Keratinocyte (primary cell): ENCODE results near the gene USP9X. TPM values are rescaled to one million over a fixed set of nuclear protein-coding genes. Genes with fewer than 3 reads are reported as not detected.

Experiments used
- DNase-seq: peaks from one replicate; pipeline ENCODE4 v3.0.0-alpha.2; 2011; ENCODE audit warnings: low read depth, missing footprints, low spot score
- FAIRE-seq: peaks from 2 replicates; lab custom pipeline; 2011; peaks lifted over from hg19 to GRCh38; lab: Jason Lieb, UNC
- H2AFZ ChIP-seq: 2 replicates; pipeline ENCODE4 v1.6.0; 2012; ENCODE audit warnings: low read length, control low read depth, inconsistent platforms; ENCODE audit not compliant: control insufficient read depth
- H3K27ac ChIP-seq: 2 replicates; pipeline ENCODE4 v1.5.1; 2011; ENCODE audit warnings: low read length; ENCODE audit not compliant: control insufficient read depth, insufficient read depth
- H3K27me3 ChIP-seq: 3 replicates; pipeline ENCODE4 v1.6.0; 2011; ENCODE audit warnings: low read length; ENCODE audit not compliant: control insufficient read depth, insufficient read depth; ENCODE audit errors: extremely low read depth
- H3K36me3 ChIP-seq, 2 experiments: 2 replicates in 1 of 2; 3 replicates in 1 of 2; pipeline ENCODE4 v1.5.1; 2011; ENCODE audit warnings: low read length in 2 of 2, mild to moderate bottlenecking in 1 of 2; ENCODE audit not compliant: control insufficient read depth in 2 of 2, insufficient read depth in 2 of 2; ENCODE audit errors: extremely low read depth in 1 of 2
- H3K4me1 ChIP-seq: 3 replicates; pipeline ENCODE4 v1.5.1; 2011; ENCODE audit warnings: low read length; ENCODE audit not compliant: control insufficient read depth, insufficient read depth; ENCODE audit errors: extremely low read depth
- H3K4me2 ChIP-seq: 3 replicates; pipeline ENCODE4 v1.6.0; 2011; ENCODE audit warnings: low read depth, low read length; ENCODE audit not compliant: control insufficient read depth, insufficient read depth; ENCODE audit errors: extremely low read depth
- H3K4me3 ChIP-seq, 3 experiments: fragments of 200-600 bp in 1 of 3; sonication (generic) in 1 of 3; 2 replicates in 2 of 3; 3 replicates in 1 of 3; pipeline ENCODE4 v1.5.1; 2011 to 2016; ENCODE audit warnings: low read length in 3 of 3, mild to moderate bottlenecking in 3 of 3, control low read depth in 2 of 3, inconsistent platforms in 1 of 3, low read depth in 1 of 3, mixed read lengths in 1 of 3, mixed run types in 1 of 3, moderate library complexity in 1 of 3; ENCODE audit not compliant: control insufficient read depth in 2 of 3, insufficient read depth in 2 of 3; ENCODE audit errors: extremely low read depth in 1 of 3
- H3K79me2 ChIP-seq: 2 replicates; pipeline ENCODE4 v1.6.0; 2012; ENCODE audit warnings: low read length; ENCODE audit not compliant: control insufficient read depth, insufficient read depth
- H3K9ac ChIP-seq: 3 replicates; pipeline ENCODE4 v1.6.0; 2011; ENCODE audit warnings: low read length; ENCODE audit not compliant: control insufficient read depth, insufficient read depth; ENCODE audit errors: extremely low read depth
- H3K9me1 ChIP-seq: 3 replicates; pipeline ENCODE4 v1.6.0; 2011; ENCODE audit warnings: low read length; ENCODE audit not compliant: control insufficient read depth, insufficient read depth; ENCODE audit errors: extremely low read depth
- H3K9me3 ChIP-seq: 2 replicates; pipeline ENCODE4 v1.5.1; 2012; ENCODE audit warnings: low read depth, low read length; ENCODE audit not compliant: control insufficient read depth
- H4K20me1 ChIP-seq: 3 replicates; pipeline ENCODE4 v1.6.0; 2011; ENCODE audit warnings: low read length; ENCODE audit not compliant: control insufficient read depth, insufficient read depth; ENCODE audit errors: extremely low read depth
- CTCF ChIP-seq, 3 experiments: IDR thresholded peaks in 1 of 3; conservative IDR thresholded peaks in 1 of 3; optimal IDR thresholded peaks in 1 of 3; 2 replicates in 2 of 3; 3 replicates in 1 of 3; pipeline versions ENCODE3 to v1.5.1; 2011; ENCODE audit warnings: low read length in 3 of 3, mild to moderate bottlenecking in 3 of 3, moderate library complexity in 2 of 3, control low read depth in 1 of 3, inconsistent platforms in 1 of 3; ENCODE audit not compliant: insufficient read depth in 2 of 3; ENCODE audit errors: extremely low read depth in 1 of 3
- EZH2 ChIP-seq: IDR thresholded peaks from one replicate; pipeline ENCODE4 v1.6.1; 2012; ENCODE audit warnings: inconsistent platforms, mild to moderate bottlenecking, low read length, moderate library complexity
- dilution Hi-C: fragments of 300-500 bp; cut with MboI; formaldehyde crosslinking; loops from one replicate; pipeline ENCODE4 v1.7.0; 2020; ENCODE audit warnings: low sequenced_read_pairs; ENCODE audit not compliant: extremely low pct_ligation_motif_present
- polyA plus RNA-seq, 5 experiments: library from polyadenylated mRNA; depleted of rRNA in 3 of 5; stranded (reverse) in 3 of 5; stranded (forward) in 1 of 5; unstranded in 1 of 5; fragments of >200 nt; gene quantifications; 1 replicate in 1 of 5; 2 replicates in 3 of 5; 3 replicates in 1 of 5; pipeline versions ENCODE4 v1.2.1 to v1.2.3, GENCODE V29; 2011 to 2012; ENCODE audit warnings: missing spikeins in 2 of 5, low read depth in 1 of 5, low replicate concordance in 1 of 5

The USP9X gene
- polyA plus RNA-seq, 1 donor (not counting 4 experiments of a cell fraction or from before 2014, with no cell fraction given) = 44.8 TPM

DNA sequence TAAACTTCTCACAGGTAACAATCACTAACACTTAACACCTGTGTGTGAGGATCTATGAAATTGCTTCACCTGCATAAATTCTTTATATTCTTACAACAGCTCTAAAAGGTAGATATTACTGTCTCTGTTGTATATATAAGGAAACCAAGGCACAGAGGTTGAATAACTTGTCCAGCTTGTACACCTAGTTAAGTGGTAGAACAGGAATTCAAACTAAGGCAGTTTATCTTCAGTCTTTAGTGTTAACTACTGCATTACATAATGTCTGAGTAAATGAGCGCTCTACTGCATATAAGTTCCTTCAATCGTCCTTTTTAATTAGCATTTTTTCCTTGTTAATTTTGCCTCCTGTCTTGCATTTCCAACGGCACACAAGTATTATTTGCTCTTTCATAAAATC, 15.0 kb downstream of the USP9X start:
- Histone ChIP-seq H4K20me1 (peaks cover 26% of the 10 kb centered on the region), H3K9ac (no peak overlapping the region), H3K36me3 (peaks cover 0 to 2% of the 10 kb centered on the region in 2 experiments), H3K9me1 (no peaks in the 10 kb centered on the region), H3K27ac (no peak overlapping the region), H3K27me3 (no peaks in the 10 kb centered on the region), H3K9me3 (no peaks in the 10 kb centered on the region), H3K79me2 (peaks cover 94% of the 10 kb centered on the region), H3K4me3 (no peak overlapping the region), H3K4me1 (no peaks in the 10 kb centered on the region), H2AFZ (no peak overlapping the region), H3K4me2 (no peak overlapping the region)
- TF ChIP-seq CTCF (optimal IDR thresholded peaks at IDR 0.05 in 1 of 3, IDR thresholded peaks at IDR 0.05 in 1 of 3, conservative IDR thresholded peaks at IDR 0.05 in 1 of 3; ENCODE audit: extremely low read depth in 1 of 3, insufficient read depth in 2 of 3, low read length in 3 of 3) (no peak), EZH2 (no peak)
- DNase-seq (no peak), FAIRE-seq (no peak)
- dilution Hi-C loops = no loop called here

DNA sequence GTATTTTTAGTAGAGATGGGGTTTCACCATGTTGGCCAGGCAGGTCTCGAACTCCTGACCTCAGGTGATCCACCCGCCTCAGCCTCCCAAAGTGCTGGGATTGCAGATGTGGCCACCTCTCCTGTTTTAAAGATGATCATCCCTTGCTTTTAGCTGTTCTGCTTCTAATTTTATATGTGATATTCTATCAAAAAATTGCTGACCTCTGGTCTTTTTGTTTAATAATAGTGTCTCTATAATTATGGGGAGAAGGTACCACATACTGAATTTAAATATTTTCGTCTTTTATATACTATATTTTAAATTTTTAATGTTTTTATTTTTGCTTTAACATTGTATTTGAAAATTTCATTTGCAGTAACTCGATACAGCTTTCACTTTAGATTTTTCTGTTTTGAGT, 15.6 kb downstream of the USP9X start:
- FAIRE-seq (no peak), DNase-seq (no peak)
- Histone ChIP-seq H3K79me2 (peaks cover 94% of the 10 kb centered on the region), H3K9me1 (no peaks in the 10 kb centered on the region), H3K4me2 (no peak overlapping the region), H3K4me3 (no peak overlapping the region), H3K27me3 (no peaks in the 10 kb centered on the region), H3K27ac (no peak overlapping the region), H3K9me3 (no peaks in the 10 kb centered on the region), H3K4me1 (no peaks in the 10 kb centered on the region), H4K20me1 (peaks cover 23% of the 10 kb centered on the region), H3K36me3 (peaks cover 0 to 2% of the 10 kb centered on the region in 2 experiments), H2AFZ (no peak overlapping the region), H3K9ac (no peak overlapping the region)
- dilution Hi-C loops = no loop called here
- TF ChIP-seq CTCF (optimal IDR thresholded peaks at IDR 0.05 in 1 of 3, IDR thresholded peaks at IDR 0.05 in 1 of 3, conservative IDR thresholded peaks at IDR 0.05 in 1 of 3; ENCODE audit: extremely low read depth in 1 of 3, insufficient read depth in 2 of 3, low read length in 3 of 3) = no peak
- TF ChIP-seq EZH2 = no peak
